Measurements from ENCODE around the gene PDIA5.

DNA sequence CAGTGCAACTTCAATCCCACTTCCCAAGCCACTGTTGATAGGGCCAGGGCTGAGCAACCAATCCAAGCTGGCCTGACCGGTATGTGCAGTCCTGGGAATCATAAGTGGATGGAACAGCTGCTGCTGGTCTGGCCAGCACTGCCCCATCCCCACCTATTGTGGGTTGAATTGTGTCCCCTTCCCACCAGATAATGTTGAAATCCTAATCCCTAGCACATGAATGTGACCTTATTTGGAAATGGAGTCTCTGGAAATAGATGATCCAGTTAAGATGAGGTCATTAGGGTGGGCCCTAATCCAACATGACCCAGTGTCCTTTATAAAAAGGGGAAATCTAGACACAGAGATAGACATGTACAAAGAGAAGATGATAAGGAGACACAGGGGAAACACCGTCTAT, 13.7 kb upstream of the PDIA5 start:
- no peak for TF ChIP-seq EP300 (IDR thresholded peaks at IDR 0.05)
- TF ChIP-seq, protein P1, sequence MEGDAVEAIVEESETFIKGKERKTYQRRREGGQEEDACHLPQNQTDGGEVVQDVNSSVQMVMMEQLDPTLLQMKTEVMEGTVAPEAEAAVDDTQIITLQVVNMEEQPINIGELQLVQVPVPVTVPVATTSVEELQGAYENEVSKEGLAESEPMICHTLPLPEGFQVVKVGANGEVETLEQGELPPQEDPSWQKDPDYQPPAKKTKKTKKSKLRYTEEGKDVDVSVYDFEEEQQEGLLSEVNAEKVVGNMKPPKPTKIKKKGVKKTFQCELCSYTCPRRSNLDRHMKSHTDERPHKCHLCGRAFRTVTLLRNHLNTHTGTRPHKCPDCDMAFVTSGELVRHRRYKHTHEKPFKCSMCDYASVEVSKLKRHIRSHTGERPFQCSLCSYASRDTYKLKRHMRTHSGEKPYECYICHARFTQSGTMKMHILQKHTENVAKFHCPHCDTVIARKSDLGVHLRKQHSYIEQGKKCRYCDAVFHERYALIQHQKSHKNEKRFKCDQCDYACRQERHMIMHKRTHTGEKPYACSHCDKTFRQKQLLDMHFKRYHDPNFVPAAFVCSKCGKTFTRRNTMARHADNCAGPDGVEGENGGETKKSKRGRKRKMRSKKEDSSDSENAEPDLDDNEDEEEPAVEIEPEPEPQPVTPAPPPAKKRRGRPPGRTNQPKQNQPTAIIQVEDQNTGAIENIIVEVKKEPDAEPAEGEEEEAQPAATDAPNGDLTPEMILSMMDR (IDR thresholded peaks at IDR 0.05): no peak

All from sigmoid colon (tissue), 4 donors.